Measurements from ENCODE around the gene ATP1A4.

DNA sequence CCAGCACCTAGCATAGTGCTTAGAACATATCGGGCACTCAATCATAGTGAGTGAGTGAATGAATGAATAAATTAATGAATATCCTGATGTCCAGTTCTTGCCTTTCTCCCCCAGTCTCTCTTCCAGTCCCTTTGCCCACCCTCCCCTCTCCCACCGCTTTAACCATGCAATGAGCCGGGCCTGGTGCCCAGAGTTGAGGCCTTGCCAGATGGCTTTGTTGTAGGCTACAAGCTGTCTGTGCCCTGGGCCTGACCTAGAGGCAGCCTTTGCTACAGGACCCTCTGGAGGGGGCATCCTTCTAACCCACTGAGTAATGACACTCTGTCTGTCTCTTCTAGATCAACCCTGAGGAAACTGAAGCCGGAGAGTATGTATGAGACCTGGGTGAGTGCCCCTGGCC lies 45.8 kb downstream of the ATP1A4 start:
- TF ChIP-seq, protein P1, sequence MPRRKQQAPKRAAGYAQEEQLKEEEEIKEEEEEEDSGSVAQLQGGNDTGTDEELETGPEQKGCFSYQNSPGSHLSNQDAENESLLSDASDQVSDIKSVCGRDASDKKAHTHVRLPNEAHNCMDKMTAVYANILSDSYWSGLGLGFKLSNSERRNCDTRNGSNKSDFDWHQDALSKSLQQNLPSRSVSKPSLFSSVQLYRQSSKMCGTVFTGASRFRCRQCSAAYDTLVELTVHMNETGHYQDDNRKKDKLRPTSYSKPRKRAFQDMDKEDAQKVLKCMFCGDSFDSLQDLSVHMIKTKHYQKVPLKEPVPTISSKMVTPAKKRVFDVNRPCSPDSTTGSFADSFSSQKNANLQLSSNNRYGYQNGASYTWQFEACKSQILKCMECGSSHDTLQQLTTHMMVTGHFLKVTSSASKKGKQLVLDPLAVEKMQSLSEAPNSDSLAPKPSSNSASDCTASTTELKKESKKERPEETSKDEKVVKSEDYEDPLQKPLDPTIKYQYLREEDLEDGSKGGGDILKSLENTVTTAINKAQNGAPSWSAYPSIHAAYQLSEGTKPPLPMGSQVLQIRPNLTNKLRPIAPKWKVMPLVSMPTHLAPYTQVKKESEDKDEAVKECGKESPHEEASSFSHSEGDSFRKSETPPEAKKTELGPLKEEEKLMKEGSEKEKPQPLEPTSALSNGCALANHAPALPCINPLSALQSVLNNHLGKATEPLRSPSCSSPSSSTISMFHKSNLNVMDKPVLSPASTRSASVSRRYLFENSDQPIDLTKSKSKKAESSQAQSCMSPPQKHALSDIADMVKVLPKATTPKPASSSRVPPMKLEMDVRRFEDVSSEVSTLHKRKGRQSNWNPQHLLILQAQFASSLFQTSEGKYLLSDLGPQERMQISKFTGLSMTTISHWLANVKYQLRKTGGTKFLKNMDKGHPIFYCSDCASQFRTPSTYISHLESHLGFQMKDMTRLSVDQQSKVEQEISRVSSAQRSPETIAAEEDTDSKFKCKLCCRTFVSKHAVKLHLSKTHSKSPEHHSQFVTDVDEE (CRISPR knock-in tag; IDR thresholded peaks at IDR 0.05), result no peak
- no peak for TF ChIP-seq SNAI2 (CRISPR knock-in tag; IDR thresholded peaks at IDR 0.05)
- no peak for TF ChIP-seq ZFP30 (CRISPR knock-in tag; IDR thresholded peaks at IDR 0.05)
- TF ChIP-seq RARB (CRISPR knock-in tag; IDR thresholded peaks at IDR 0.05), result no peak
- TF ChIP-seq, protein P2, sequence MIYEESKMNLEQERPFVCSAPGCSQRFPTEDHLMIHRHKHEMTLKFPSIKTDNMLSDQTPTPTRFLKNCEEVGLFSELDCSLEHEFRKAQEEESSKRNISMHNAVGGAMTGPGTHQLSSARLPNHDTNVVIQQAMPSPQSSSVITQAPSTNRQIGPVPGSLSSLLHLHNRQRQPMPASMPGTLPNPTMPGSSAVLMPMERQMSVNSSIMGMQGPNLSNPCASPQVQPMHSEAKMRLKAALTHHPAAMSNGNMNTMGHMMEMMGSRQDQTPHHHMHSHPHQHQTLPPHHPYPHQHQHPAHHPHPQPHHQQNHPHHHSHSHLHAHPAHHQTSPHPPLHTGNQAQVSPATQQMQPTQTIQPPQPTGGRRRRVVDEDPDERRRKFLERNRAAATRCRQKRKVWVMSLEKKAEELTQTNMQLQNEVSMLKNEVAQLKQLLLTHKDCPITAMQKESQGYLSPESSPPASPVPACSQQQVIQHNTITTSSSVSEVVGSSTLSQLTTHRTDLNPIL (CRISPR knock-in tag; IDR thresholded peaks at IDR 0.05; ENCODE audit: low read depth), result no peak
- no peak for TF ChIP-seq OSR1 (CRISPR knock-in tag; IDR thresholded peaks at IDR 0.05)

Measured in SK-N-SH treated with all-trans-retinoic acid at 6 μM for 48 hours (cell line).